ENCODE data around the gene PTPRQ.

The PTPRQ gene

DNA sequence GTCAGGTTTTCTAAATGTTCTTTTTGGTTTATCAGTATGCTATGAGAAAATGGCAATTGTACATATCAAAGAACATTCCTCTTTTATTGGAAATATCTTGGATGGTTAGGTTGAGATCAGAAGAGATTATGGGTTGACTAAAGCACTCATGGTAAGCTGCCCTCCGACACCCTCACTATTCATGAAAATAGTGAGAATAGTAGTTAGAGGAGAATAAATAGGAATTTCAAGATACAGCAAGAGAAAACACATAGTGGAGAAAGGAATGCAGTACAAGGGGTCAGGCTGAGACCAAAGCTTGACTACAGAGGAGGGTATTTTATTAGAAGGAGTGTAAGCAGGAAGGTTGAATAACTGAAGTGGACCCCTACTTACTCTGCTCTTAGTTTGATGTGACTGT is 112.5 kb downstream of the PTPRQ start:
- Mint-ChIP-seq H3K36me3 (ENCODE audit: low read depth) (no peaks in the 10 kb centered on the region), H3K4me1 (ENCODE audit: low read depth) (no peaks in the 10 kb centered on the region), H3K27ac (no peak overlapping the region), H3K4me3 (no peak overlapping the region), H3K27me3 (ENCODE audit: low read depth) (no peaks in the 10 kb centered on the region), H3K9me3 (no peaks in the 10 kb centered on the region)
- DNase-seq (ENCODE audit: low spot score): no peak

GRCh38 chr12:80559766-80560165 is 115.7 kb downstream of the PTPRQ start:
- Mint-ChIP-seq H3K27me3 (ENCODE audit: low read depth) (no peaks in the 10 kb centered on the region), H3K4me1 (ENCODE audit: low read depth) (no peaks in the 10 kb centered on the region), H3K27ac (no peak overlapping the region), H3K9me3 (no peaks in the 10 kb centered on the region), H3K4me3 (no peak overlapping the region), H3K36me3 (ENCODE audit: low read depth) (no peaks in the 10 kb centered on the region)
- DNase-seq (ENCODE audit: low spot score): no peak

DNA sequence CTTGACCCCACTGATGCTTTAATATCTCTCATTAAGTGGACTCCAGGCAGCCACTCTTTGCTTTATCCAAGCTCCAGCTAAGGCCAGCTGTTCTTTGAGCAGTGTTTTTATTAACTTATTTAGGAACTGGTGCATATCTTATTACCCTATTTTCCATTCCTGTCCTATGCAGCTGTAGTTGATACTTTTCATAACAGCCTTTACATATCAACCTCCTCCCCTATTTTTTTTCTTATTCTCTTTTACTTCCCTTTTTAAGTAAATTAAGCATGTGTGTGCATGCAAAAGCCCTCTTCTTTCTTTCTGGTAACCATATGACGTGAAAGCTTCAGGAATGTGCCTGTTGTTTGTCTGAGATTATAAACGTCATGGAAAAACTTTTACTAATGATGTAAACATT is 121.2 kb downstream of the PTPRQ start:
- Mint-ChIP-seq H3K27me3 (ENCODE audit: low read depth) (no peaks in the 10 kb centered on the region), H3K4me1 (ENCODE audit: low read depth) (no peaks in the 10 kb centered on the region), H3K27ac (no peak overlapping the region), H3K9me3 (peaks cover 3% of the 10 kb centered on the region), H3K36me3 (ENCODE audit: low read depth) (no peaks in the 10 kb centered on the region), H3K4me3 (no peak overlapping the region)
- DNase-seq (ENCODE audit: low spot score): no peak

DNA sequence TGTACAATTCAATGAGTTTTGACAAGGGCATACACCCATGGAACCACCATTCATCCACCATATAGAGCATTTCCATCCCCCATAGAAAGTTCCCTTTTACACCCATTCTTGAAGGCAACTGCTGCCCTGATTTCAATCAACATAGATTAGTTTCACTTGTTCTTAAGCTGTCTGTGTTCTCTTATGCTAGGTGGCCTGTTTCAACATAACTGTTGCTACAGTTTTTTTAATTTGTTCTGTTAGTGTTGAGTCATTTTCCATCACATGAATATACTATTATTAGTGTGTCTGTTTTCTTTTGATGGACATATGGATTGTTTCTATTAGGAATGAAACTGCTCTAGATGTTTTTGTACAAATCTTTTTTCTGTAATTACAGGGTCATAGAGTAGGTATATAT is 123.4 kb downstream of the PTPRQ start:
- no peaks in the 10 kb centered on the region for H3K4me1 Mint-ChIP-seq (ENCODE audit: low read depth)
- no peak for DNase-seq (ENCODE audit: low spot score)
- H3K27me3 Mint-ChIP-seq (ENCODE audit: low read depth): no peaks in the 10 kb centered on the region
- H3K36me3 Mint-ChIP-seq (ENCODE audit: low read depth): no peaks in the 10 kb centered on the region
- no peak overlapping the region for H3K27ac Mint-ChIP-seq
- H3K9me3 Mint-ChIP-seq: peaks cover 6% of the 10 kb centered on the region
- H3K4me3 Mint-ChIP-seq: no peak overlapping the region

GRCh38 chr12:80576641-80577418 is 132.8 kb downstream of the PTPRQ start:
- Mint-ChIP-seq H3K36me3 (ENCODE audit: low read depth) (no peaks in the 10 kb centered on the region), H3K9me3 (peaks cover 16% of the 10 kb centered on the region), H3K4me1 (ENCODE audit: low read depth) (no peaks in the 10 kb centered on the region), H3K27ac (no peak overlapping the region), H3K27me3 (ENCODE audit: low read depth) (no peaks in the 10 kb centered on the region), H3K4me3 (no peak overlapping the region)
- no peak for DNase-seq (ENCODE audit: low spot score)

DNA sequence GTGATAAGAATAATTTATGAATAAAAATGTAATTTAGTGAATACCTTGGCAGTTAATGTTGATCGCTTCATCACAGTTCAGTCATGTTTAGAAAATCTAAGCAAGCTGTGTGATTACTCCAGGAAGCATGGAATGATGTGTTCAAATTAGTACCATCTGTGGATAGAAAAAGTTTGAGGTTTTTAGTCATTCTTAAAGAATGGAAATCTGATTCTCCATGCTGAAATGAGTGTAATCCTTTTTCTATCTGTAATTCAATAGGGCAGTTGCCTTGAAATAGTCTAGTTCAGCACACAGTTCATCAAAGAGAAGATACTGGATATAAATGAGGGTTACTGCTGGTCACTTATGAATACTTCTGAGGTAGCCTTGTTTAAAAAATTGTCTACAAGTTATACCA is 136.2 kb downstream of the PTPRQ start:
- Mint-ChIP-seq H3K27me3 (ENCODE audit: low read depth) (no peaks in the 10 kb centered on the region), H3K9me3 (peaks cover 11% of the 10 kb centered on the region), H3K27ac (no peak overlapping the region), H3K4me3 (no peak overlapping the region), H3K4me1 (ENCODE audit: low read depth) (no peaks in the 10 kb centered on the region), H3K36me3 (ENCODE audit: low read depth) (no peaks in the 10 kb centered on the region)
- DNase-seq (ENCODE audit: low spot score): no peak

DNA sequence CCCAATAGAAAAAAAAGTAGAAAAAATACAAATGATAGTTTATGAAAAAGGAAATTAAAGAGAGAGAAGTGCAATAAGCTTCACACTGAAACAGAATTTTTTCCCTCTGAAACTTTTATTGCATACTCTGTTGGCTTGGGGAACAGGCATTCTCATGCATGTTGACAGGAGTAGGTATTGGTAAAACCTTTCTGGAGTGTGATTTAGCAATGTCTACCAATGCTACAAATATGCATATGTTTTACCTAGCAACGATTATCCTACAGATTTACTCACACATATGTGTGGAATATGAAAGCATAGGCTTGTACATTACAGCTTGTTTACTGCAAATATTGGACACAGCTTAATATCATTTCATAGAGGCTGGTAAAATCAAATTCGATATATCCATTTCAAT is 137.7 kb downstream of the PTPRQ start:
- no peaks in the 10 kb centered on the region for H3K27me3 Mint-ChIP-seq (ENCODE audit: low read depth)
- no peak for DNase-seq (ENCODE audit: low spot score)
- H3K4me1 Mint-ChIP-seq (ENCODE audit: low read depth): no peaks in the 10 kb centered on the region
- peaks cover 10% of the 10 kb centered on the region for H3K9me3 Mint-ChIP-seq
- no peak overlapping the region for H3K4me3 Mint-ChIP-seq
- H3K36me3 Mint-ChIP-seq (ENCODE audit: low read depth): no peaks in the 10 kb centered on the region
- H3K27ac Mint-ChIP-seq: no peak overlapping the region

DNA sequence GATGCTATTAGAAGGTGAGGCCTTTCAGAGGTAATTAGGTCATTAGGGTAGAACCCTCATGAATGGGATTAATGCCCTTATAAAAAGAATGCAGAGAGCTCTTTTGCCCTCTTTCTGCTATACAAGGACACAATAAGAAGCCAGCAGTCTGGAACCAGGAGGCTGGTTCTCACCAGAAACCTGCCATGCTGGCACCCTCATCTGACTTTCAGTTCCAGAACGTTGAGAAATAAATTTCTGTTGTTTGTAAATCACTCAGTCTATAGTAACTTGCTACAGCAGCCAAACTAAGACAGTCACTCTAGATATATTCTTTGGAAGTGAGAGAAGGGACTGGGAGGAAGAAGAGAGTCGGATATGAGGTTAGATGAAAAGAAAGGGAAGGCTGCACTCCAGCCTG is 138.4 kb downstream of the PTPRQ start:
- no peak for DNase-seq (ENCODE audit: low spot score)
- Mint-ChIP-seq H3K36me3 (ENCODE audit: low read depth) (no peaks in the 10 kb centered on the region), H3K27me3 (ENCODE audit: low read depth) (no peaks in the 10 kb centered on the region), H3K4me3 (no peak overlapping the region), H3K4me1 (ENCODE audit: low read depth) (no peaks in the 10 kb centered on the region), H3K9me3 (peaks cover 9% of the 10 kb centered on the region), H3K27ac (no peak overlapping the region)

GRCh38 chr12:80589077-80589476 is 145.0 kb downstream of the PTPRQ start:
- Mint-ChIP-seq H3K36me3 (ENCODE audit: low read depth) (no peaks in the 10 kb centered on the region), H3K27me3 (ENCODE audit: low read depth) (no peaks in the 10 kb centered on the region), H3K4me3 (no peak overlapping the region), H3K27ac (no peak overlapping the region), H3K9me3 (peaks cover 6% of the 10 kb centered on the region), H3K4me1 (ENCODE audit: low read depth) (no peaks in the 10 kb centered on the region)
- no peak for DNase-seq (ENCODE audit: low spot score)

DNA sequence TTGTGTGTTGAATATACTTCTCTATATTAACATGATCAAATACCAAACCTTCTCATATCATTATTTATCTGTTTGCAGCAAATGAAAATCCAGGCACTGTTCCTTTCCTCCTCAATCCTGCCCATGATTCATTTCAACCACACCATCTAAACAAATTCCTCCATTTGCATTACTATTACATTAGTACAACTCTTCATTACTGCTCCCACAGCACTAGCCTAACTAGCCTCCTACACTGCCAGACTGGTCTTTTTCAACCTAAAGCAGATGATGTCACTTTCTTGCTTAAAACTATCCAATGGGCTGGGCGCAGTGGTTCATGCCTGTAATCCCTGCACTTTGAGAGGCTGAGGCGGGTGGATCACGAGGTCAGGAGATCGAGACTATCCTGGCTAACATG is 146.1 kb downstream of the PTPRQ start:
- Mint-ChIP-seq H3K9me3 (peaks cover 6% of the 10 kb centered on the region), H3K27ac (no peak overlapping the region), H3K27me3 (ENCODE audit: low read depth) (no peaks in the 10 kb centered on the region), H3K4me1 (ENCODE audit: low read depth) (no peaks in the 10 kb centered on the region), H3K36me3 (ENCODE audit: low read depth) (no peaks in the 10 kb centered on the region), H3K4me3 (no peak overlapping the region)
- no peak for DNase-seq (ENCODE audit: low spot score)

GRCh38 chr12:80593766-80594165 is 149.7 kb downstream of the PTPRQ start:
- no peak for DNase-seq (ENCODE audit: low spot score)
- H3K27me3 Mint-ChIP-seq (ENCODE audit: low read depth): no peaks in the 10 kb centered on the region
- H3K27ac Mint-ChIP-seq: no peak overlapping the region
- no peaks in the 10 kb centered on the region for H3K9me3 Mint-ChIP-seq
- no peaks in the 10 kb centered on the region for H3K36me3 Mint-ChIP-seq (ENCODE audit: low read depth)
- H3K4me3 Mint-ChIP-seq: no peak overlapping the region
- no peaks in the 10 kb centered on the region for H3K4me1 Mint-ChIP-seq (ENCODE audit: low read depth)

DNA sequence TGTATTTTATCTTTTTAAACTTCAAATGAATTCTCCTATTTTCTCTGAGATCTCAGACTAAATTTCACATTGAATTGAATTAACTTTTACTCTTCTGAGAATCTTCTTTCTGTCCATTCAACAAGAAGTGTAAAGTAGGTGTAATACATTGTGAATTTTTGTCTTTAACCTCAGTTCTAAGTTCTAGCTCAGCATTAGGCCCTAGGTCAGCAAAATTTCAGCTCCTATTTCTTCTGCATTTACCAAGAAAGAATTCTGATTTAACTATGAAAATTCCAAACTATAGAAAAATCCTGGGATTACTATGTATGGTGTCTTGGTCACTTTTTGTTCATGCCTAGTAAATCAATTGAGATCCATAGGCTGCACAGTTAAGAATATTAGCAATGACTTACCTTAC is 152.5 kb downstream of the PTPRQ start:
- no peaks in the 10 kb centered on the region for H3K9me3 Mint-ChIP-seq
- no peak overlapping the region for H3K4me3 Mint-ChIP-seq
- DNase-seq (ENCODE audit: low spot score): no peak
- no peak overlapping the region for H3K27ac Mint-ChIP-seq
- H3K36me3 Mint-ChIP-seq (ENCODE audit: low read depth): no peaks in the 10 kb centered on the region
- H3K27me3 Mint-ChIP-seq (ENCODE audit: low read depth): no peaks in the 10 kb centered on the region
- H3K4me1 Mint-ChIP-seq (ENCODE audit: low read depth): no peaks in the 10 kb centered on the region

GRCh38 chr12:80598004-80598606 is 154.1 kb downstream of the PTPRQ start:
- no peaks in the 10 kb centered on the region for H3K36me3 Mint-ChIP-seq (ENCODE audit: low read depth)
- H3K27ac Mint-ChIP-seq: no peak overlapping the region
- no peaks in the 10 kb centered on the region for H3K27me3 Mint-ChIP-seq (ENCODE audit: low read depth)
- H3K9me3 Mint-ChIP-seq: no peaks in the 10 kb centered on the region
- H3K4me3 Mint-ChIP-seq: no peak overlapping the region
- DNase-seq (ENCODE audit: low spot score): no peak
- H3K4me1 Mint-ChIP-seq (ENCODE audit: low read depth): no peaks in the 10 kb centered on the region

DNA sequence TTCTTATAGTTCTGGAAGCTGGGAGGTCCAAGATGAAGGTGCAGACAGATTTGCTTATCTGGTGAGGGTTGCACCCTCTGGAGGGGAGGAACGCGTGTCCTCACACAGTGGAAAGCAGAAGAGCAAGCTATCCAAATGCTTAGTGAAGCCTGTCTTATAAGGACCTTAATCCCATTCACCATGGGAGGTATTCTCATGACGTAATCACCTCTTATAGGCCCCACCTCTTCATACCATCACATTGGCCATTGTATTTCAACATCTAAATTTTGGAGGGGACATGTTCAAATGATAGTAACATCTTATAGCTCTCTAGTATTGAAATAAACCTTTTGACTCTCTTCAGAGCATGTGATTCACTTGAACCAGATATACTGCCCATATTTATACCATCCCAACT is 158.4 kb downstream of the PTPRQ start:
- Mint-ChIP-seq H3K36me3 (ENCODE audit: low read depth) (no peaks in the 10 kb centered on the region), H3K27ac (no peak overlapping the region), H3K27me3 (ENCODE audit: low read depth) (no peaks in the 10 kb centered on the region), H3K4me1 (ENCODE audit: low read depth) (no peaks in the 10 kb centered on the region), H3K9me3 (no peaks in the 10 kb centered on the region), H3K4me3 (no peak overlapping the region)
- no peak for DNase-seq (ENCODE audit: low spot score)
